PC-3 (cell line): ENCODE data around the gene SMIM44. TPM values are rescaled to one million over a fixed set of nuclear protein-coding genes. Genes with fewer than 3 reads are reported as not detected.
A peak's percentile ranks its signal among the peaks of the same experiment; 100 is the strongest.

Source experiments
- ATAC-seq: fragments of 200-7000 bp; cut with Tn5 transposase; 2 replicates; pipeline ENCODE4 v1.9.1; 2020; ENCODE audit warnings: mild to moderate bottlenecking, moderate library complexity
- BruUV-seq: library from RNA; stranded (reverse); fragments of 400-500 nt; replicated peaks from 2 replicates; lab custom pipeline; 2021; lab: Mats Ljungman, UMichigan
- CTCF ChIA-PET: fragments of 300-600 bp; sonication (Branson Sonifier 250); formaldehyde crosslinking; loops from one replicate; lab custom pipeline; 2022; ENCODE audit warnings: antibody characterized with exemption; lab: Charles Lee
- POLR2A ChIA-PET: fragments of 300-600 bp; sonication (Branson Sonifier 250); formaldehyde crosslinking; loops from one replicate; lab custom pipeline; 2022; ENCODE audit warnings: antibody characterized with exemption; ENCODE audit not compliant: unreplicated experiment; lab: Charles Lee
- DNase-seq: peaks from one replicate; pipeline ENCODE4 v3.0.0-alpha.2; 2015
- H2AFZ ChIP-seq: fragments of 300-600 bp; sonication (generic); 2 replicates; pipeline ENCODE4 v1.6.0; 2016; ENCODE audit warnings: antibody characterized with exemption, low read length
- H3F3A ChIP-seq: fragments of 300-600 bp; sonication (generic); one replicate; pipeline ENCODE4 v1.6.0; 2017; ENCODE audit warnings: antibody characterized with exemption, low read length, control low read depth, mild to moderate bottlenecking; ENCODE audit not compliant: unreplicated experiment
- H3K27ac ChIP-seq: fragments of 300-600 bp; sonication (generic); 2 replicates; pipeline ENCODE4 v1.5.1; 2016; ENCODE audit warnings: mild to moderate bottlenecking, low read length
- H3K27me3 ChIP-seq: fragments of 300-600 bp; sonication (generic); 2 replicates; pipeline ENCODE4 v1.6.1; 2016; ENCODE audit warnings: low read length, mixed read lengths
- H3K36me3 ChIP-seq: fragments of 300-600 bp; sonication (generic); 2 replicates; pipeline ENCODE4 v1.6.1; 2016; ENCODE audit warnings: low read depth, mixed run types, low read length, mixed read lengths
- H3K4me1 ChIP-seq: fragments of 300-600 bp; sonication (generic); 2 replicates; pipeline ENCODE4 v1.5.1; 2016; ENCODE audit warnings: low read length; ENCODE audit not compliant: insufficient read depth
- H3K4me2 ChIP-seq: fragments of 300-600 bp; sonication (generic); 2 replicates; pipeline ENCODE4 v1.6.0; 2016; ENCODE audit warnings: low read length
- H3K4me3 ChIP-seq: fragments of 300-600 bp; sonication (generic); 2 replicates; pipeline ENCODE4 v1.5.1; 2016; ENCODE audit warnings: mild to moderate bottlenecking, low read length, mixed read lengths
- H3K79me2 ChIP-seq: fragments of 300-600 bp; sonication (generic); 2 replicates; pipeline ENCODE4 v1.6.1; 2017; ENCODE audit warnings: low read length, mixed read lengths
- H3K9ac ChIP-seq: fragments of 300-600 bp; sonication (generic); 2 replicates; pipeline ENCODE4 v1.6.0; 2016; ENCODE audit warnings: mild to moderate bottlenecking, low read length
- H3K9me2 ChIP-seq: fragments of 300-600 bp; sonication (generic); replicated peaks from 2 replicates; pipeline ENCODE4 v1.6.1; 2016; ENCODE audit warnings: mixed run types, low read length, mixed read lengths
- H3K9me3 ChIP-seq: fragments of 300-600 bp; sonication (generic); 2 replicates; pipeline ENCODE4 v1.6.1; 2016; ENCODE audit warnings: low read length, mixed read lengths
- H4K20me1 ChIP-seq: fragments of 300-600 bp; sonication (generic); 2 replicates; pipeline ENCODE4 v1.6.1; 2016; ENCODE audit warnings: low read length, mixed read lengths
- EZH2 ChIP-seq: fragments of 300-600 bp; sonication (generic); IDR thresholded peaks from one replicate; pipeline ENCODE4 v1.6.1; 2017; ENCODE audit warnings: antibody characterized with exemption, mild to moderate bottlenecking, low read length; ENCODE audit not compliant: unreplicated experiment
- EZH2phosphoT487 ChIP-seq: fragments of 300-600 bp; sonication (generic); IDR thresholded peaks from 2 replicates; pipeline ENCODE4 v1.6.1; 2018; ENCODE audit warnings: mild to moderate bottlenecking, antibody characterized with exemption, low read length, borderline replicate concordance
- intact Hi-C: fragments of 100-400 bp; cut with micrococcal nuclease; formaldehyde crosslinking; loops from 2 replicates; pipeline ENCODE4 v1.9.0; 2023
- total RNA-seq: library from RNA; depleted of rRNA; stranded (reverse); fragments of >200 nt; gene quantifications from 2 replicates; pipeline ENCODE4 v1.2.3, GENCODE V29; 2014
- TF ChIP-seq, protein P1 (sequence below): fragments of 300-600 bp; sonication (generic); conservative IDR thresholded peaks from 2 replicates; pipeline ENCODE4 v1.5.1; 2017; ENCODE audit warnings: antibody characterized with exemption, low read depth, mild to moderate bottlenecking, low read length

SMIM44 gene
- total RNA-seq, 1 experiment from 2014 or later, result not detected

GRCh38 chr19:3441089-3441985 lies 41.9 kb downstream of the SMIM44 start:
- Histone ChIP-seq H3K4me3 (no peak overlapping the region), H3K9me2 (no peaks in the 10 kb centered on the region), H3K27me3 (no peaks in the 10 kb centered on the region), H2AFZ (no peak overlapping the region), H3F3A (no peaks in the 10 kb centered on the region), H3K4me2 (no peak overlapping the region), H3K27ac (no peak overlapping the region), H3K4me1 (no peaks in the 10 kb centered on the region), H3K9me3 (no peaks in the 10 kb centered on the region), H3K9ac (no peak overlapping the region), H4K20me1 (no peaks in the 10 kb centered on the region), H3K79me2 (no peaks in the 10 kb centered on the region), H3K36me3 (no peaks in the 10 kb centered on the region; the same call in none of the 2 replicates)
- TF ChIP-seq EZH2phosphoT487 (no peak), EZH2 (no peak)
- TF ChIP-seq, protein P1, sequence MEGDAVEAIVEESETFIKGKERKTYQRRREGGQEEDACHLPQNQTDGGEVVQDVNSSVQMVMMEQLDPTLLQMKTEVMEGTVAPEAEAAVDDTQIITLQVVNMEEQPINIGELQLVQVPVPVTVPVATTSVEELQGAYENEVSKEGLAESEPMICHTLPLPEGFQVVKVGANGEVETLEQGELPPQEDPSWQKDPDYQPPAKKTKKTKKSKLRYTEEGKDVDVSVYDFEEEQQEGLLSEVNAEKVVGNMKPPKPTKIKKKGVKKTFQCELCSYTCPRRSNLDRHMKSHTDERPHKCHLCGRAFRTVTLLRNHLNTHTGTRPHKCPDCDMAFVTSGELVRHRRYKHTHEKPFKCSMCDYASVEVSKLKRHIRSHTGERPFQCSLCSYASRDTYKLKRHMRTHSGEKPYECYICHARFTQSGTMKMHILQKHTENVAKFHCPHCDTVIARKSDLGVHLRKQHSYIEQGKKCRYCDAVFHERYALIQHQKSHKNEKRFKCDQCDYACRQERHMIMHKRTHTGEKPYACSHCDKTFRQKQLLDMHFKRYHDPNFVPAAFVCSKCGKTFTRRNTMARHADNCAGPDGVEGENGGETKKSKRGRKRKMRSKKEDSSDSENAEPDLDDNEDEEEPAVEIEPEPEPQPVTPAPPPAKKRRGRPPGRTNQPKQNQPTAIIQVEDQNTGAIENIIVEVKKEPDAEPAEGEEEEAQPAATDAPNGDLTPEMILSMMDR, result no peak
- CTCF ChIA-PET, result no interaction called here
- intact Hi-C loops, result no loop called here
- ATAC-seq, result no peak
- POLR2A ChIA-PET, result no interaction called here
- no peak for DNase-seq
- BruUV-seq, result no TSS peak

DNA sequence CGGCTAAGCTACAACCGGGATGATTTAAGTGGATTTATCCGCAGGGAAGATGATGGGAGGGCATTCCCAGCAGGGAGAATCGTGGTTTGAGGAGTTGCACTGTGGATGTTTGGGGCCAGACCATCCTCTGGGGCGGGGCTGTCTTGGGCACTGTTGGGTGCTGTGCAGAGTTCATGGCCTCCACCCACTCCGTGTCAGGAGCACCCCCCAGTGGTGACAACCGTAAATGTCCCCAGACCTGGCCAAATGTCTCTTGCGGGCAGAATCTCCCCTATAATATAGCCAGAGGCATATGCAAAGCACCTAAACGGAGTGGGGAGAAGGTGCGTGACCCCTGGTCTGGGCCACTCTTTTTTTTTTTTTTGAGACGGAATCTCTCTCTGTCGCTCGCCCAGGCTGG lies 43.2 kb downstream of the SMIM44 start:
- Histone ChIP-seq H3K27ac (no peak overlapping the region), H2AFZ (no peak overlapping the region), H3K79me2 (no peaks in the 10 kb centered on the region), H4K20me1 (no peaks in the 10 kb centered on the region), H3K4me3 (no peak overlapping the region), H3K4me2 (no peak overlapping the region), H3K4me1 (peaks cover 4% of the 10 kb centered on the region; the same call in 1 of the 2 replicates), H3K9me2 (no peaks in the 10 kb centered on the region), H3K36me3 (no peaks in the 10 kb centered on the region; the same call in none of the 2 replicates), H3K27me3 (no peaks in the 10 kb centered on the region), H3F3A (no peaks in the 10 kb centered on the region), H3K9me3 (no peaks in the 10 kb centered on the region), H3K9ac (no peak overlapping the region)
- DNase-seq, result peak; percentile 42
- no peak; the same call in 1 of the 2 replicates for ATAC-seq
- ChIA-PET CTCF (no interaction called here), POLR2A (no interaction called here)
- no peak for TF ChIP-seq EZH2
- TF ChIP-seq EZH2phosphoT487, result no peak
- TF ChIP-seq, protein P1, result peak; percentile 58
- no TSS peak for BruUV-seq
- intact Hi-C loops, result no loop called here
